Stimulated activated CD8-positive, alpha-beta memory T cell treated with anti-CD3 and anti-CD28 coated beads, Interleukin-4, amount 100 ng/mL, for 1 hour (primary cell): Measurements from ENCODE around the gene ATG5.
"Not testable (repeated sequence)": the region's sequence is repeated elsewhere in the genome, so short reads cannot be mapped to it uniquely, and the experiment has no call there.

ENCODE experiments used
- DNase-seq, 2 donors: peaks; one replicate each; pipeline ENCODE4 v3.0.0-alpha.2; 2020; ENCODE audit warnings: low read depth in 2 of 2, low spot score in 1 of 2

ATG5 gene

GRCh38 chr6:106259748-106260147 is 65.8 kb downstream of the ATG5 start:
- not testable (repeated sequence) for DNase-seq

GRCh38 chr6:106258726-106259125 is 66.8 kb downstream of the ATG5 start:
- DNase-seq: no peak

GRCh38 chr6:106257195-106257594 is 68.4 kb downstream of the ATG5 start:
- no peak for DNase-seq

- no peak for DNase-seq
Observed at GRCh38 chr6:106256201-106256968, 69.2 kb downstream of the ATG5 start.

- no peak for DNase-seq
Observed at GRCh38 chr6:106255306-106255705, 70.3 kb downstream of the ATG5 start.

- no peak for DNase-seq
Observed at GRCh38 chr6:106254636-106255035, 70.9 kb downstream of the ATG5 start.

- no peak for DNase-seq
Observed at GRCh38 chr6:106253731-106254130, 71.8 kb downstream of the ATG5 start.

GRCh38 chr6:106253172-106253571 is 72.4 kb downstream of the ATG5 start:
- no peak for DNase-seq

GRCh38 chr6:106252687-106253086 is 72.9 kb downstream of the ATG5 start:
- DNase-seq: no peak

- not testable (repeated sequence) for DNase-seq
Observed at GRCh38 chr6:106251531-106252255, 73.9 kb downstream of the ATG5 start.

- DNase-seq: no peak
Observed at GRCh38 chr6:106250953-106251352, 74.6 kb downstream of the ATG5 start.

GRCh38 chr6:106249658-106250057 is 75.9 kb downstream of the ATG5 start:
- DNase-seq: no peak

GRCh38 chr6:106247733-106248132 is 77.8 kb downstream of the ATG5 start:
- no peak for DNase-seq

GRCh38 chr6:106247293-106247692 is 78.3 kb downstream of the ATG5 start:
- no peak for DNase-seq

GRCh38 chr6:106244931-106245330 is 80.6 kb downstream of the ATG5 start:
- DNase-seq: no peak

- no peak for DNase-seq
Observed at GRCh38 chr6:106244521-106244920, 81.0 kb downstream of the ATG5 start.

GRCh38 chr6:106243261-106243660 is 82.3 kb downstream of the ATG5 start:
- no peak for DNase-seq

- no peak for DNase-seq
Observed at GRCh38 chr6:106241498-106241897, 84.1 kb downstream of the ATG5 start.

- no peak for DNase-seq
Observed at GRCh38 chr6:106237286-106237685, 88.3 kb downstream of the ATG5 start.

- not testable (repeated sequence) for DNase-seq
Observed at GRCh38 chr6:106229876-106230445, 95.6 kb downstream of the ATG5 start.

- no peak for DNase-seq
Observed at GRCh38 chr6:106227612-106228507, 97.7 kb downstream of the ATG5 start.
